Measurements from ENCODE around the gene SLC4A1AP.

GRCh38 chr2:27664622-27665363 lies 1.1 kb downstream of the SLC4A1AP start:
- TF ChIP-seq POLR2A (IDR thresholded peaks at IDR 0.05) (no peak), POLR2AphosphoS5 (IDR thresholded peaks at IDR 0.05) (no peak)

Data from upper lobe of left lung (tissue), 4 donors.